ENCODE results near the gene CDK19. TPM values are rescaled to one million over a fixed set of nuclear protein-coding genes. Genes with fewer than 3 reads are reported as not detected.
"Not testable (repeated sequence)": the region's sequence is repeated elsewhere in the genome, so short reads cannot be mapped to it uniquely, and the experiment has no call there.

Gene CDK19
- polyA plus RNA-seq, 1 experiment: 21.4 TPM

DNA sequence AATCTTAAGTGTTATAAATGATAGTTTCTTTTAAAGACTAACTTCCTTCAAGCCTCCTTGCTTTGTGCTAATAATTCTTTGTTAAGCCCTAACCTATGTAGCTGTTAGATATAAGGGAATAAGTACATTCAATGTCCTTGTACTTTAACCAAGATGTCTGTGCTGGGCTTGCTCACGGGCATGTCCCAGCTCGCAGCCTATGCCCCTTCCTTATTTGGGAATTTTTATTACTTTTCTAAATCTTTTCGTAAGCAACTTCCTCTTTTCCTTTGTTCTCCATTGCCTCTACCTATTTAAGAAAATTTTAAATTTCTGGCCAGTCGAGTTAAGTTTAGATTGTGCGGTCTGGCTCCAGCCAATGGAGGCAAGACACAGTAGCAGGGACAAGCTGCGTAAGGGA is 26.0 kb upstream of the CDK19 start:
- DNase-seq (ENCODE audit: low read depth, low spot score): no peak
- TF ChIP-seq, protein P1, sequence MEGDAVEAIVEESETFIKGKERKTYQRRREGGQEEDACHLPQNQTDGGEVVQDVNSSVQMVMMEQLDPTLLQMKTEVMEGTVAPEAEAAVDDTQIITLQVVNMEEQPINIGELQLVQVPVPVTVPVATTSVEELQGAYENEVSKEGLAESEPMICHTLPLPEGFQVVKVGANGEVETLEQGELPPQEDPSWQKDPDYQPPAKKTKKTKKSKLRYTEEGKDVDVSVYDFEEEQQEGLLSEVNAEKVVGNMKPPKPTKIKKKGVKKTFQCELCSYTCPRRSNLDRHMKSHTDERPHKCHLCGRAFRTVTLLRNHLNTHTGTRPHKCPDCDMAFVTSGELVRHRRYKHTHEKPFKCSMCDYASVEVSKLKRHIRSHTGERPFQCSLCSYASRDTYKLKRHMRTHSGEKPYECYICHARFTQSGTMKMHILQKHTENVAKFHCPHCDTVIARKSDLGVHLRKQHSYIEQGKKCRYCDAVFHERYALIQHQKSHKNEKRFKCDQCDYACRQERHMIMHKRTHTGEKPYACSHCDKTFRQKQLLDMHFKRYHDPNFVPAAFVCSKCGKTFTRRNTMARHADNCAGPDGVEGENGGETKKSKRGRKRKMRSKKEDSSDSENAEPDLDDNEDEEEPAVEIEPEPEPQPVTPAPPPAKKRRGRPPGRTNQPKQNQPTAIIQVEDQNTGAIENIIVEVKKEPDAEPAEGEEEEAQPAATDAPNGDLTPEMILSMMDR (IDR thresholded peaks at IDR 0.05; ENCODE audit: low read depth, low read length): no peak
- ChIA-PET POLR2A (no interaction called here), CTCF (no interaction called here)
- H3K27me3 ChIP-seq (ENCODE audit: control insufficient read depth, insufficient read depth, low read length): no peaks in the 10 kb centered on the region
- no peak overlapping the region for H3K4me3 ChIP-seq (ENCODE audit: low read depth, low read length)
- H3K27ac ChIP-seq (ENCODE audit: low read depth, low read length): no peak overlapping the region
- H3K9me3 ChIP-seq (ENCODE audit: control insufficient read depth, insufficient read depth, low read length): no peaks in the 10 kb centered on the region

DNA sequence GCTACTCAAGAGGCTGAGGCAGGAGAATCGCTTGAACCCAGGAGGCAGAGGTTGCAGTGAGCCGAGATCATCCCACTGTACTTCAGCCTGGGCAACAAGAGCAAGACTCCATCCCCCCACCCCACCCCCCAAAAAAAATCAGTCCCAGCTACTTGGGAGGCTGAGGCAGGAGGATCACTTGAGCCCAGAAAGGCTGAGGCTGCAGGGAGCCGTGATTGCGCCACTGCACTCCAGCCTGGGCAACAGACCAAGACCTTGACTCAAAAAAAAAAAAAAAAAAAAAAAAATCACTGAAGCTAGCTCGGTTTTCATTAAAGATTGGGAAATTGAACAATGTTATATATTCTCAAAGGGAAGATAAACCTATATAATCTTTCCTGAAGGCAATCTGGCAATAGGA is 20.5 kb upstream of the CDK19 start:
- H3K27me3 ChIP-seq (ENCODE audit: control insufficient read depth, insufficient read depth, low read length); H3K4me3 ChIP-seq (ENCODE audit: low read depth, low read length); DNase-seq (ENCODE audit: low read depth, low spot score); H3K27ac ChIP-seq (ENCODE audit: low read depth, low read length); H3K9me3 ChIP-seq (ENCODE audit: control insufficient read depth, insufficient read depth, low read length): not testable (repeated sequence)
- ChIA-PET POLR2A (interaction anchor here (0.6 kb wide), 2 partner anchors 39 to 41 kb away, joined by 3 to 7 read pairs; partner anchors contain the start of gene AMD1), CTCF (interaction anchor here (0.6 kb wide), 1 partner anchor 122 kb away, joined by 3 read pairs; no protein-coding TSS in a partner anchor)

DNA sequence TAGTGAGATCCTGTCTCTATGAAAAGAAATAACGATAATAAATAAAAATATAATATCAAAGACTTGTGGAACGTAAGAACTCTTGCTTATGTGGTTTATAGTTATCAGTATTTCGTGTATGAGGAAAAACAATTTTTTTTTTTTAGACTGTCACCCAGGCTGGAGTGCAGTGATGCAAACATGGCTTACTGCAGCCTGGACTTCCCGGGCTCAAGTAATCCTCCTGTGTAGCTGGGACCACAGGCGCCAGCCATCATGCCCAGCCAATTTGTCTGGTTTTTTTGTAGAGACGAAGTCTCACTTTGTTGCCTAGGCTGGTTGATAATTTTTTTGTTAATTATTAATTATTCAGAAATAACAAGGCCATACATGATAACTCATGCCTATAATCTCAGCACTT is 18.6 kb upstream of the CDK19 start:
- Histone ChIP-seq H3K9me3 (ENCODE audit: control insufficient read depth, insufficient read depth, low read length) (no peaks in the 10 kb centered on the region), H3K4me3 (ENCODE audit: low read depth, low read length) (no peak overlapping the region), H3K27me3 (ENCODE audit: control insufficient read depth, insufficient read depth, low read length) (no peaks in the 10 kb centered on the region), H3K27ac (ENCODE audit: low read depth, low read length) (no peak overlapping the region)
- CTCF ChIA-PET: interaction anchor here (0.8 kb wide), 1 partner anchor 128 kb away, joined by 4 read pairs; no protein-coding TSS in a partner anchor
- POLR2A ChIA-PET: no interaction called here
- DNase-seq (ENCODE audit: low read depth, low spot score): no peak
- TF ChIP-seq, protein P1 (IDR thresholded peaks at IDR 0.05; ENCODE audit: low read depth, low read length): no peak

DNA sequence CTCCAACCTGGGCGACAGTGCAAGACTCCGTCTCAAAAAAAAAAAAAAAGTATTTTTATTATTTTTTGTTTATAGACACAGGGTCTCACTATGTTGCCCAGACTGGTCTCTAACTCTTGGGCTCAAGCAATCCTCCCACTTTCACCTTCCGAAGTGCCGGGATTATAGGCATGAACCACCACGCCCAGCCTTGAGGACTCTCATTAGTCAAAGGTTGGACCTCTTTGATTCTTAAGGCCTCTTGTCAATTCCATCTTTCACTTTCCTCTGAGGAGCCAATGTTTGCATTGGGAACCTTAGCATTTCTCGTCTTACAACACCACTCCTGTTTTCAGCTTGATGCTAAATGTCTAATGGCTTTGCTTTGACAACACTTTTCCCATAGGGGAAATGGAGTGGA is 16.1 kb upstream of the CDK19 start:
- Histone ChIP-seq H3K4me3 (ENCODE audit: low read depth, low read length) (no peak overlapping the region), H3K27ac (ENCODE audit: low read depth, low read length) (no peak overlapping the region), H3K9me3 (ENCODE audit: control insufficient read depth, insufficient read depth, low read length) (no peaks in the 10 kb centered on the region), H3K27me3 (ENCODE audit: control insufficient read depth, insufficient read depth, low read length) (no peaks in the 10 kb centered on the region)
- DNase-seq (ENCODE audit: low read depth, low spot score): no peak
- TF ChIP-seq, protein P1 (IDR thresholded peaks at IDR 0.05; ENCODE audit: low read depth, low read length): no peak
- CTCF ChIA-PET: no interaction called here
- POLR2A ChIA-PET: no interaction called here

DNA sequence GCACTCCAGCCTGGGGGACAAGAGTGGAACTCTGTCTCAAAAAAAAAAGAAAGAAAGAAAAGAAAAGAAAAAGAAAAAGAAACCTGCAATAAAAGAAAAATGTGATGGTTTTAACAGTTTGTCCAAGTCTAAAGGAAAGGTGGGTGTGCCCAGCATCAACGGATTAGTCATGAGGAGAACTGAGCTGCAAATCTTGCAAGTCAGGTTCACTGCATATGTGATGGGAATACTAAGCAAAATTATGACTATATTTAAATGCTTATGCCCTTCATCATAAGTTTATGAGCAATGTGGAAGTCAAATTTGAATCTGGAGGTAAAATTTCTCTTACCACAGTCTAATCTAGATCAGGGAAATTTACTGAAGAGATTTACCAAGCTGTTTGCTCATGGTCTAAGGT is 13.1 kb upstream of the CDK19 start:
- ChIA-PET POLR2A (interaction anchor here (0.6 to 1.5 kb wide), 2 partner anchors 46 to 134 kb away, joined by 4 to 5 read pairs; partner anchors contain the start of gene AMD1), CTCF (interaction anchor here (0.6 to 0.8 kb wide), 2 partner anchors 35 to 146 kb away, joined by 3 read pairs; no protein-coding TSS in a partner anchor)
- TF ChIP-seq, protein P1 (IDR thresholded peaks at IDR 0.05; ENCODE audit: low read depth, low read length): no peak
- H3K27me3 ChIP-seq (ENCODE audit: control insufficient read depth, insufficient read depth, low read length): no peaks in the 10 kb centered on the region
- no peaks in the 10 kb centered on the region for H3K9me3 ChIP-seq (ENCODE audit: control insufficient read depth, insufficient read depth, low read length)
- DNase-seq (ENCODE audit: low read depth, low spot score): no peak
- no peak overlapping the region for H3K4me3 ChIP-seq (ENCODE audit: low read depth, low read length)
- H3K27ac ChIP-seq (ENCODE audit: low read depth, low read length): no peak overlapping the region
